Activated CD4-positive, alpha-beta T cell treated with anti-CD3 and anti-CD28 coated beads, Interleukin-2, Interleukin-4, amounts not matched to agents 100 ng/mL and 50 ng/mL, durations not matched to agents 16 hours and 8 hours (primary cell): ENCODE results near the gene FGF2.
"Not testable (repeated sequence)": the region's sequence is repeated elsewhere in the genome, so short reads cannot be mapped to it uniquely, and the experiment has no call there.

Experiments
- DNase-seq: peaks from one replicate; pipeline ENCODE4 v3.0.0-alpha.2; 2020; ENCODE audit warnings: low spot score

FGF2 gene

DNA sequence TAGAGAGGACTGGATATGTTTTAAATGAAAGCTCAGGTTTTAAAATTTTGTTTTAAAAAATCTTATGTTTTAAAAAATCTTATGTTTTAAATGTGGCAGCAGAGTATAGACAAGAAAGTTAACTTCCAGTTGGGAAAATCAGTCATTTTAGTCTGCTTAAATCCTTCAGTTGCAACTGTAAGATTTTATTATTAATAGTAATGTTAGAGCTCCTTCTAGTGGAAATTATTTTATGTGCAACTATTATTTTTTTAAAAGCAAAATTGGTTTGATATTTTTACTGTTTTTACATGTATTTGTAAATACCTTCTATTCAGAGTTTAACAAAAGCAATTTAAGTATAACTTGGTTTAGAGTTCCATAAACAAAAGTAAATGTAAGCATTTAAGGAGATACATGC is 104.2 kb downstream of the FGF2 start:
- DNase-seq, result no peak

DNA sequence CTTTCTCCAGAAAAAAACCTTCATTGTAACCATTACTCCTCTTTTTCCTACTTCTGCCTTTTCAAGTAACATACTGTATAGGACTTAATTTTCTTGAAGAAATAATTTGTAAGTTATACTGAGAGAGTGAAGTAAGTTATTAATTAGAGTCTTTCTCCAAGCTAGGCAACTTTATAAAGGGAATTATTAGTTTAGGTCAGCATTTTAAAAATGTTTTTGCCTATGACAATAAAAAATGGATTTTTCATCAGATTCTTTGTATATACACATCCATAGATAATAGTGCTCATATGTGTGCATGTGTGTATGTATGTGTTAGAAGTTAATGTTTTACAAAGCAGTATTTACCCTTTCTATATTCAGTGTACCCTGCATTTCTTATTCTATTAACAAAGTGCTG is 106.1 kb downstream of the FGF2 start:
- DNase-seq, result no peak

DNA sequence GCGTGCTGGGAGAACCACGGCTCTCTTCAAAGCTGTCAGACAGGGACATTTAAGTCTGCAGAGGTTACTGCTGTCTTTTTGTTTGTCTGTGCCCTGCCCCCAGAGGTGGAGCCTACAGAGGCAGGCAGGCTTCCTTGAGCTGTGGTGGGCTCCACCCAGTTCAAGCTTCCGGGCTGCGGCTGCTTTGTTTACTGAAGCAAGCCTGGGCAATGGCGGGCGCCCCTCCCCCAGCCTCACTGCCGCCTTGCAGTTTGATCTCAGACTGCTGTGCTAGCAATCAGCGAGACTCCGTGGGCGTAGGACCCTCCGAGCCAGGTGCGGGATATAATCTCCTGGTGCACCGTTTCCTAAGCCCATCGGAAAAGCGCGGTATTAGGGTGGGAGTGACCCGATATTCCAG is 118.5 kb downstream of the FGF2 start:
- not testable (repeated sequence) for DNase-seq

DNA sequence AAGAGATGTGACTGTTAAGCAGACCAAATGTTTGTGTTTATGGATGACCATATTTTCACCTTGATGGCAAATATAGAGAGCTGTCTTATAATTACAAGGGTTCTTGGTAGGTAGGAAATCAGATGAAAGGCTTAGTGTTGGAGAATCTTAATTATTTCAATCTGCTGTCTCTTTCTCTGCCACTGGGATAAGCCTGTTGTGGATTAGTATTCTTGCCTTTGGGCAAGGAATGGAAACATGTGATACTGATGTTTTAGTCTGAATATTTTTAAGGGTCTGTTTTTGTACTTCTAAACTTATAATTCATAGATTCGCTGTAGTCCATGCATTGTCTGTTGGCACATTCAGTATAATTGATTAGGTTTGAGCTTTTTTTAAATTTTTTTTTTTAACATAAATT is 119.5 kb downstream of the FGF2 start:
- DNase-seq, result no peak
